Naive B cell (primary cell): ENCODE data around the gene AIG1. TPM values are rescaled to one million over a fixed set of nuclear protein-coding genes. Genes with fewer than 3 reads are reported as not detected.
"Not testable (repeated sequence)": the region's sequence is repeated elsewhere in the genome, so short reads cannot be mapped to it uniquely, and the experiment has no call there.

Experiments
- ATAC-seq, 2 donors: fragments of 150-1000 bp; cut with Tn5 transposase; 2 replicates each; pipeline ENCODE4 v1.10.0; 2021; ENCODE audit warnings: low read depth in 2 of 2, mild to moderate bottlenecking in 2 of 2, moderate library complexity in 2 of 2
- DNase-seq: peaks from one replicate; pipeline ENCODE4 v3.0.0; 2022
- H3K27ac Mint-ChIP-seq, 6 donors: one replicate each; pipeline ENCODE4 v1.8.0; 2020 to 2022; ENCODE audit warnings: mild to moderate bottlenecking in 6 of 6, mixed read lengths in 6 of 6, moderate library complexity in 5 of 6, inconsistent platforms in 2 of 6
- H3K27me3 Mint-ChIP-seq, 3 donors: one replicate each; pipeline ENCODE4 v1.8.0; 2021 to 2022; ENCODE audit warnings: mixed read lengths in 3 of 3, mild to moderate bottlenecking in 1 of 3
- H3K36me3 Mint-ChIP-seq, 2 donors: one replicate each; pipeline ENCODE4 v1.8.0; 2020 to 2022; ENCODE audit warnings: mixed read lengths in 2 of 2, inconsistent platforms in 1 of 2, mild to moderate bottlenecking in 1 of 2
- H3K4me1 Mint-ChIP-seq, 3 donors: one replicate each; pipeline ENCODE4 v1.8.0; 2020 to 2022; ENCODE audit warnings: mixed read lengths in 3 of 3, inconsistent platforms in 1 of 3, mild to moderate bottlenecking in 1 of 3, moderate library complexity in 1 of 3
- H3K4me3 Mint-ChIP-seq, 8 donors: one replicate each; pipeline ENCODE4 v1.8.0; 2020 to 2022; ENCODE audit warnings: mild to moderate bottlenecking in 8 of 8, mixed read lengths in 8 of 8, moderate library complexity in 8 of 8, inconsistent platforms in 2 of 8
- H3K9me3 Mint-ChIP-seq, 7 donors: one replicate each; pipeline ENCODE4 v1.8.0; 2020 to 2022; ENCODE audit warnings: mixed read lengths in 7 of 7, mild to moderate bottlenecking in 5 of 7, inconsistent platforms in 2 of 7, moderate library complexity in 1 of 7
- polyA plus RNA-seq, 6 donors: library from polyadenylated mRNA; unstranded; fragments of 300-500 nt; fragmentation: Illumina TruSeq; gene quantifications; one replicate each; pipeline ENCODE4 v1.2.3, GENCODE V29; 2021; ENCODE audit warnings: low read depth in 6 of 6

AIG1 gene
- polyA plus RNA-seq, 6 donors from 2014 or later: 8.2 to 14.7 (median 12.3) TPM

- H3K27ac Mint-ChIP-seq: no peak overlapping the region
- no peaks in the 10 kb centered on the region for H3K36me3 Mint-ChIP-seq
- ATAC-seq (no peak), DNase-seq (no peak)
- H3K9me3 Mint-ChIP-seq: peaks cover 0 to 2% (median 0%) of the 10 kb centered on the region in 7 donors
- H3K4me3 Mint-ChIP-seq: no peak overlapping the region
- H3K4me1 Mint-ChIP-seq: no peaks in the 10 kb centered on the region
- H3K27me3 Mint-ChIP-seq: no peaks in the 10 kb centered on the region
These were observed 264.9 kb downstream of the AIG1 start for GRCh38 chr6:143325379-143326140.

- H3K4me1 Mint-ChIP-seq: no peaks in the 10 kb centered on the region
- H3K27ac Mint-ChIP-seq: no peak overlapping the region
- no peaks in the 10 kb centered on the region for H3K36me3 Mint-ChIP-seq
These were observed 268.2 kb downstream of the AIG1 start for GRCh38 chr6:143328876-143329275.

GRCh38 chr6:143329323-143329722, 268.6 kb downstream of the AIG1 start:
- no peak for DNase-seq
- Mint-ChIP-seq H3K27ac (no peak overlapping the region), H3K27me3 (no peaks in the 10 kb centered on the region), H3K9me3 (peaks cover 0 to 5% (median 0%) of the 10 kb centered on the region in 7 donors), H3K4me1 (no peaks in the 10 kb centered on the region), H3K4me3 (no peak overlapping the region), H3K36me3 (no peaks in the 10 kb centered on the region)
- ATAC-seq: no peak

More at GRCh38 chr6:143328876-143329275, 268.2 kb downstream of the AIG1 start:
- Mint-ChIP-seq H3K27me3 (no peaks in the 10 kb centered on the region), H3K4me3 (no peak overlapping the region), H3K9me3 (peaks cover 0 to 5% (median 0%) of the 10 kb centered on the region in 7 donors)
- no peak for DNase-seq
- ATAC-seq: no peak

DNA sequence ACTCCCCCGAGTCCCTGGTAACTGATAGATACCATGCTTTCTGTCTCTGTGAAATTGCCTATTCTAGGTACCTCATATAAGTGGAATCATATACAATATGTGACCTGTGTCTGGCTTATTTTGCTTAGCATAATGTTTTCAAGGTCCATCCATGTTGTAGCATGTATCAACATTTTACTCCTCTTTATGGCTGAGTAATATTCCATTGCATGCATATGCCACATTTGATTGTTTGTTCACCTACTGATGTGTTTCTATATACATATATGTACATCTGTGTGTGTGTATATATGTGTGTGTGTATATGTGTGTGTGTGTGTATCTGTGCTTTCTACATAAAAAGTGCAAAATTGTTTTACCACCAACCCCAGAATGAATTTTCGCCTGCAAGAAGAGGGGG, 270.7 kb downstream of the AIG1 start:
- H3K9me3 Mint-ChIP-seq: peaks cover 0 to 5% (median 0%) of the 10 kb centered on the region in 7 donors
- no peak for ATAC-seq
- no peaks in the 10 kb centered on the region for H3K4me1 Mint-ChIP-seq
- H3K4me3 Mint-ChIP-seq: no peak overlapping the region
- H3K27ac Mint-ChIP-seq: no peak overlapping the region
- DNase-seq: no peak
- no peaks in the 10 kb centered on the region for H3K36me3 Mint-ChIP-seq
- no peaks in the 10 kb centered on the region for H3K27me3 Mint-ChIP-seq

GRCh38 chr6:143332153-143332845, 271.6 kb downstream of the AIG1 start:
- H3K27me3 Mint-ChIP-seq: no peaks in the 10 kb centered on the region
- H3K27ac Mint-ChIP-seq: no peak overlapping the region
- ATAC-seq: no peak
- no peaks in the 10 kb centered on the region for H3K4me1 Mint-ChIP-seq
- no peak overlapping the region for H3K4me3 Mint-ChIP-seq
- DNase-seq: no peak
- no peaks in the 10 kb centered on the region for H3K36me3 Mint-ChIP-seq
- H3K9me3 Mint-ChIP-seq: peaks cover 0 to 5% (median 0%) of the 10 kb centered on the region in 7 donors

GRCh38 chr6:143333081-143333480, 272.4 kb downstream of the AIG1 start:
- H3K27me3 Mint-ChIP-seq: no peaks in the 10 kb centered on the region
- peaks cover 0 to 5% of the 10 kb centered on the region in 2 donors for H3K36me3 Mint-ChIP-seq
- DNase-seq (no peak), ATAC-seq (no peak)
- peak overlapping the region in 1 of 6 donors; percentile 82 for H3K27ac Mint-ChIP-seq
- H3K4me3 Mint-ChIP-seq: no peak overlapping the region
- H3K9me3 Mint-ChIP-seq: peaks cover 0 to 7% (median 0%) of the 10 kb centered on the region in 7 donors
- H3K4me1 Mint-ChIP-seq: no peaks in the 10 kb centered on the region

DNA sequence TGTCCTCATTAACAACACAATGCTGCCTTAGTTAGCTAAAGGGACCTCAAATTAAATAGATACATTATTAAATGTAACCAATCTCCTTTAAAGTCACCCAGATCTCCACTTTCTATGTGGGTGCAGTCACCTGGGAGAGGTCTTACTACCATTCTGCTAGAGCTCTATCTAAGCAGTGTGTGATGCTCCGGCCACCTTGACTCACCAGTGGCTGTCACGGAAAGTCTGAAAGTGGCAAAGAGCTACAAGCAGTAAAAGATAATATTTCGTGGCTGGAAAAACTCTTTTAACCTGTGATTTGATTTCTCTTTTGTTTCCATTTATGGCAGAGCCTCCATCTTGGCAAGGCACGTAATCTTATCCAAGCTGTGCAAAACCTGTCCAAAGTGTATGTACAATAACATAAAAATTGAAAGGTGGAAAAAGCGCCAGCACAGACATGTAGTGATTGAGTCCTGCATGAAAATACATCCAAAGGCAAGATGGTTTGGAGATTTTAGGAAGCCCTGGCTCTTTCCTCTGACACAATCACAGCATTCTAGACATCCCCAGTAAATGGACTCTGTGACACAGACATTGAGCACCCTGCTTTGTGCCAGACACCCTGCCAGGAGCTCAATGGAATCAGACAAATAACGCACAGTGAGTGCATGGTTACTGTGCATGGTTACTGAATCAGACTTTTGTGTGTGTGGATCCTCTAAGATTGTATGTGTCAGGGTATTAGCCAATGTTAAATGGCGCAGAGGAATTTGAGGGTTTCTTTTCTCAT, 273.2 kb downstream of the AIG1 start:
- Mint-ChIP-seq H3K27ac (peak overlapping the region in 1 of 6 donors; percentile 31), H3K4me1 (no peaks in the 10 kb centered on the region), H3K9me3 (peaks cover 0 to 9% (median 0%) of the 10 kb centered on the region in 7 donors), H3K4me3 (no peak overlapping the region), H3K36me3 (peaks cover 0 to 5% of the 10 kb centered on the region in 2 donors), H3K27me3 (no peaks in the 10 kb centered on the region)
- DNase-seq (no peak), ATAC-seq (no peak)

DNA sequence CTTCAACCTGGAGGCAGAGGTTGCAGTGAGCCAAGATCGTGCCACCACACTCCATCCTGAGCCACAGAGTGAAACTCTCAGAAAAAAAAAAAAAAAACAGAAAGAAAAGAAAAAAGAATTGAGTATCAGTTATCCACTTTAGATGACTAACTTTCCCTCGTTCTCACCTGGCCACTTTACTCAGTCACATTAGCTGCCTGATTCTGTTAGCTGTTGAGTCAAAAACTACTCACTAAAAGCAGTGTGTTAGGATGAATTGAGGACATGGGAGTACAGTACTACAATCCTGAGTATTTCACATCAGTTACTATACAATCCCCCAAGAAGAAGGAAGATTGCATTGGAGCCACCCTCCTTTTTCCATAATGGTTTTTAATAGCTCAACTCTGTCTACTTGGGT, 275.2 kb downstream of the AIG1 start:
- no peaks in the 10 kb centered on the region for H3K27me3 Mint-ChIP-seq
- ATAC-seq (no peak), DNase-seq (no peak)
- no peak overlapping the region for H3K27ac Mint-ChIP-seq
- peaks cover 0 to 5% of the 10 kb centered on the region in 2 donors for H3K36me3 Mint-ChIP-seq
- no peaks in the 10 kb centered on the region for H3K4me1 Mint-ChIP-seq
- H3K9me3 Mint-ChIP-seq: peaks cover 0 to 9% (median 0%) of the 10 kb centered on the region in 7 donors
- H3K4me3 Mint-ChIP-seq: no peak overlapping the region

DNA sequence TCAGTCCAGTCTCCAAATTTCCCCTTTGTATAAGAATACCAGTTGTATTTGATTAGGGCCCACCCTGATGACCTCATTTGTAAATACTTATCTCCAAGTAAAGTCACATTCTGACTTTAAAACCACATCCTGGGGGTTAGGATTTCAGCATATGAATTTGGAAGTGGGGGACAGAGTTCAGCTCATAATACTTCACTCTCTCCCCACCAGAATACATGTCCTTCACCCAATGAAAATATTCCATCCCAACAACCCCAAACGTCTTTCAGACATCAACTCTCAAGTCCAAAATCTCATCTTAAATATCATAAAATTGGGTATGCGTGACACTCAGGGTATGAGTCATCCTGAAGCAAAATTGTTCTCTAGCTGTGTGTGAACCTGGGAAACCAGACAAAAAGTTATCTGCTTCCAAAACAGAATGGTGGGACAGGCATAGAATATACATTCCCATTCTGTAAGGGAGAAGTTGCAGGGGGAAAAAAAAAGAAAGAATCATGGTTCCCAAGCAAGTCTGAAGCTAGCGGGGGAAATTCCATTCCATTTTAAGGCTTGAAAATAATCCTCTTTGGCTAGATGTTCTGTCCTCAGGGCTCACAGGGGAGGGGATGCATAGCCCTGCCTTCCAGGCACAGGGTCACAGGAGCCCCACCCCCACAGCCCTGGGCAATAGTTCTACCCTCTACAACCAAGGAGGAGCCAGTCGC, 275.9 kb downstream of the AIG1 start:
- ATAC-seq (no peak), DNase-seq (no peak)
- Mint-ChIP-seq H3K4me1 (no peaks in the 10 kb centered on the region), H3K27me3 (no peaks in the 10 kb centered on the region), H3K9me3 (peaks cover 0 to 5% (median 0%) of the 10 kb centered on the region in 7 donors), H3K27ac (no peak overlapping the region), H3K4me3 (no peak overlapping the region), H3K36me3 (peaks cover 0 to 5% of the 10 kb centered on the region in 2 donors)

DNA sequence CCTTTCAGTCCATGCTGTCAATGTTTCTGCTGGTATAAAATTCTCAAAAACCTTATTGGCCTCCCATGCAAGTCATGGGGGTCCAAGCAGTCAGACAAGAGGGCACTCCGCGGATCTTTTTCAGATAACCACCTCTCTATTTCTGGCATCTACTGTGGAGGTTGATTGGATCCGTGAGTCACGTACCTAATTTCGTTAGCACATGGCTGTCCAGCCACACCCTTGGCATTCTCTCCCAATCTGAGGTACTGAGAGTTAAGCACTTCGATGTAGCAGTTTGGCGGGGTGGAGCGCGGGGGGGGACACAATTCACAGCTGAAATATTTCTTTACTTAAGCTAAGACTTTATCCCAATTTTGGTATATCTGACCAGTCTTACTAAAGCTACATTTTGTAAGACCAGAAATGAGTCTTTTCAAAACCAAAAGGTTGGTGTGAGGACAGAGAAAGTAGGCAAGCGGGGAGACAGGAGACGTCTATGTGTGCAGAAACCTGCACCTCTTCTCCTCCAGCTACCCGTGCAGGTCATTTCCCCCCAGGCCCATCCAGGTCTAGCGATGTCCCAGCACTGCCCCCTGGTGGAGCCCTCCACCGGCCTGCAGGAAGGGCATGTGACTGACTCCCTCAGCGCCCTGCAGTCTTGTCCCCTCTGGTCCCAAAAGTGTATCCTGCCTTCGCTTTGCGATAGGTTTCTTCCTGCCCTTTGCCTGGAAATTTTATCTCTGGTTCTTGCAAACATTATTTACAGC, 276.7 kb downstream of the AIG1 start:
- Mint-ChIP-seq H3K27ac (no peak overlapping the region), H3K36me3 (peaks cover 0 to 5% of the 10 kb centered on the region in 2 donors), H3K4me1 (no peaks in the 10 kb centered on the region), H3K27me3 (no peaks in the 10 kb centered on the region), H3K4me3 (no peak overlapping the region), H3K9me3 (peaks cover 0 to 5% (median 0%) of the 10 kb centered on the region in 7 donors)
- DNase-seq: peak; percentile 17
- peak; percentile 44 to 53 for ATAC-seq

- ATAC-seq: no peak
- H3K36me3 Mint-ChIP-seq: peaks cover 0 to 5% of the 10 kb centered on the region in 2 donors
- no peaks in the 10 kb centered on the region for H3K27me3 Mint-ChIP-seq
- no peak overlapping the region for H3K27ac Mint-ChIP-seq
- no peak for DNase-seq
- no peak overlapping the region for H3K4me3 Mint-ChIP-seq
- H3K9me3 Mint-ChIP-seq: peaks cover 0 to 5% (median 0%) of the 10 kb centered on the region in 7 donors
- H3K4me1 Mint-ChIP-seq: no peaks in the 10 kb centered on the region
These were observed 278.5 kb downstream of the AIG1 start for GRCh38 chr6:143339223-143339622.

GRCh38 chr6:143345477-143345876, 284.8 kb downstream of the AIG1 start:
- not testable (repeated sequence) for DNase-seq, H3K27ac Mint-ChIP-seq, H3K9me3 Mint-ChIP-seq, H3K4me3 Mint-ChIP-seq, H3K4me1 Mint-ChIP-seq, ATAC-seq, H3K36me3 Mint-ChIP-seq, H3K27me3 Mint-ChIP-seq
